LNCaP clone FGC (cell line): ENCODE measurements around the gene ACACA.

Experiments
- DNase-seq: peaks from one replicate; pipeline ENCODE4 v3.0.0-alpha.2; 2011; ENCODE audit warnings: low read depth
- H3K4me3 ChIP-seq: 2 replicates; pipeline ENCODE4 v1.5.1; 2011; ENCODE audit warnings: mild to moderate bottlenecking, low read depth, low read length, control low read depth
- CTCF ChIP-seq: IDR thresholded peaks from 2 replicates; pipeline ENCODE4 v1.5.1; 2012; ENCODE audit warnings: mild to moderate bottlenecking; ENCODE audit not compliant: control insufficient read depth, insufficient read depth; ENCODE audit errors: extremely low read depth

ACACA gene

GRCh38 chr17:37220607-37220953 is 186.1 kb downstream of the ACACA start:
- no peak overlapping the region for H3K4me3 ChIP-seq
- DNase-seq: no peak
- peak; percentile 60 for TF ChIP-seq CTCF

DNA sequence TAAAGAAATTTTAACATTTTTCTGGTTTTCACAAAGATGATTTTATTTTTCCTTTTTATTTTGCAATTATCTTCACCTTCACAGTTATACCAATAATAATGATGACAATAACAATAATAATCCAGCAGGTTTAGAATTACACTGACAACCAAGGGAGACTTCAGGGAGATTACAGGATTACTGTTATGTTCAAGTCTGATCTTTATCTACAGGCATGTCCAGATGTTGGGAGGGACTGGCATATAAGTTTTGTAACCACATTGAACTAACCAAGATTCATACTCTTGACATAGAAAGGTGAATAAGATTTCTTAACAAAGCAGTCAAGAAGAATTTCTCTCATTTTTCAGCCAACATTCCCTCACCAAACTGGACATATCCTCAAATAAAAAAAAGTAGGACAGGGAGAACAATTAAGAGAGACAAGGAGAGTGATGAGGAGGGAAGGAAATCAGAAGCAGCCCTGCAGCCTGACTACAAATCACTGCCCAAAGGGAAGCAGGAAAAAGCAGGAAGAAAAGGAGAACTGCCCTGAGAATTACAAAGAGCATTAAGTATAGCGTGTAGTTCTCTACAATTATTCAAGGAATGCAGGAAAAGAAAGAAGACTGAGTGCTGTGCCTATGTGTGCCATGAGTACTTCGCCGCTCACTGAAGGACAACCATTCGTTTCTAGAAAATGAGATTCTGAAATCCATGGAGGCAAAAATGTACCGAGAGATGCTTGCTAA is 186.6 kb downstream of the ACACA start:
- H3K4me3 ChIP-seq: no peak overlapping the region
- TF ChIP-seq CTCF: no peak
- no peak for DNase-seq

DNA sequence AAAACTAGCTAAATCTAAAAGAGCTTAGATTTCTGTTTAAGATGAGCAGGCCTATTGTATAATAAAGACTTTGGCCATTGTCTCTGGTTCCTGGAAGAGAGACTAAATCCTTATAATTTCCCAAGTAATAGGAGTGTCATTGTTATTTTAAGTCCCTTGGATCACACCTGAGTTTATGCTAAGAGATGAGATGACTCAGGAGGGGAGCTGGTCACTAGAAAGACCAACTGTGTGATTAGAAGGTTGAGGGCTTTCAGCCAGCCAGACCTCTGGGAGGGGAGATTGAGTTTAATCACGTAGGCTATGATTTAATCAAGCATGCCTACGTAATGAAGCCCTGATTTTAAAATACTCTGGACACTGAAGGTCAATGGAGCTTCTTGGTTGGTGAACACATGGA is 187.8 kb downstream of the ACACA start:
- DNase-seq: no peak
- TF ChIP-seq CTCF: no peak
- H3K4me3 ChIP-seq: no peak overlapping the region

DNA sequence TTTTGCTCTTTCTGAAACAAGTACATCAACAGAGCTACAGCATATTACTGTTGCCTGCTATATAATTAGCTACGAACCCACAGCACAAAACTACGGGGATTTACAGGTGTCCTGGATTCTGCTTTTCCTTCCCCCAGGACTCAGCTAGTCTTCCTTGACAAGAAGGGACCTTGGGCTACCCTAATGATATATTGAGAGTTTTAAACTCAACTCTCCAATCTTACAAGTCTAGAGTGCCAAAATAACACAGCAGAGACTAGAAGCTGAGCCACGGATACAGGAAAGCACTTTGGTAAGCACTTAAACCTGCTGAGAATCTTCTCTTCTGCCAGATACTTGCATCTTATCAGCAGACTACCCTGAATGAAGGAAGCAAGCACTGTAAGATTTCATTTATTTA is 192.2 kb downstream of the ACACA start:
- DNase-seq: no peak
- H3K4me3 ChIP-seq: no peak overlapping the region
- no peak for TF ChIP-seq CTCF

- no peak for DNase-seq
- H3K4me3 ChIP-seq: no peak overlapping the region
- TF ChIP-seq CTCF: no peak
These were observed 192.7 kb downstream of the ACACA start for GRCh38 chr17:37213927-37214326.

- H3K4me3 ChIP-seq: no peak overlapping the region
- TF ChIP-seq CTCF: 0 out of 2 replicates have a peak, but pooled peaks have one; percentile 13
- DNase-seq: no peak
These were observed 194.5 kb downstream of the ACACA start for GRCh38 chr17:37212179-37212578.

DNA sequence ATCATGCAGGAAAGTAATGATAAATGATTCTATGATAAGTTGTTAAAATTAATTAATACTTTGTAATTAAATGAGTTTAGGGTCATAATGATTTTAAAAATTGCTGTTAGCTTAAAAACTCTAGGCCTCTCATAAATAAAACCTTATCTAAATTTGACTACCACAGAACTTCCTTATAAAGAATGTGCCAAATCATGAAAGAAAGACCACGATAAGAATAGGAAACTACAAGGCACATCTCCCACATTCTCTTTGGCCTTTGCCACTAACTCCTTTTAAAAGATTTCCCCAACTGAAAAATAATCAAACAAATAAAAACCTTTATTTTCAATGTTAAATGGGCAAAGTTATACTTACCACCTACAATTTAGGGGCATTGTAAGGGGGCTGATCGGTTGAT is 195.5 kb downstream of the ACACA start:
- TF ChIP-seq CTCF: no peak
- H3K4me3 ChIP-seq: no peak overlapping the region
- DNase-seq: no peak
